Pulmonary artery endothelial cell (primary cell): ENCODE results near the gene TRIM41. TPM values are rescaled to one million over a fixed set of nuclear protein-coding genes. Genes with fewer than 3 reads are reported as not detected.
"Not testable (repeated sequence)": the region's sequence is repeated elsewhere in the genome, so short reads cannot be mapped to it uniquely, and the experiment has no call there.

Experiments
- DNase-seq: peaks from one replicate; pipeline ENCODE4 v3.0.0-alpha.2; 2011; ENCODE audit warnings: low read depth, low spot score
- total RNA-seq: library from RNA; depleted of rRNA; stranded (reverse); fragments of >200 nt; gene quantifications from 2 replicates; pipeline ENCODE4 v1.2.3, GENCODE V29; 2014

Gene TRIM41
- total RNA-seq, 1 donor from 2014 or later, result 10.9 TPM

GRCh38 chr5:181192337-181193046, 30.6 kb upstream of the TRIM41 start:
- no peak for DNase-seq

GRCh38 chr5:181193656-181194055, 29.4 kb upstream of the TRIM41 start:
- no peak for DNase-seq

- DNase-seq, result no peak
Measured at GRCh38 chr5:181194489-181195248, 28.4 kb upstream of the TRIM41 start.

- no peak for DNase-seq
Measured at GRCh38 chr5:181195249-181195761, 27.8 kb upstream of the TRIM41 start.

- no peak for DNase-seq
Measured at GRCh38 chr5:181197326-181197951, 25.6 kb upstream of the TRIM41 start.

GRCh38 chr5:181198106-181198685, 24.9 kb upstream of the TRIM41 start:
- no peak for DNase-seq

- no peak for DNase-seq
Measured at GRCh38 chr5:181198905-181199519, 24.1 kb upstream of the TRIM41 start.

GRCh38 chr5:181199881-181200638, 23.0 kb upstream of the TRIM41 start:
- no peak for DNase-seq

- no peak for DNase-seq
Measured at GRCh38 chr5:181200816-181201215, 22.3 kb upstream of the TRIM41 start.

- DNase-seq, result no peak
Measured at GRCh38 chr5:181203093-181203711, 19.9 kb upstream of the TRIM41 start.

- no peak for DNase-seq
Measured at GRCh38 chr5:181203777-181204112, 19.3 kb upstream of the TRIM41 start.

GRCh38 chr5:181204113-181204825, 18.8 kb upstream of the TRIM41 start:
- DNase-seq, result no peak

GRCh38 chr5:181204826-181205760, 18.0 kb upstream of the TRIM41 start, which contains the start of gene TRIM7:
Gene TRIM7 (minus strand): TSS chr5:181205196. CDS start chr5:181205110, 86 bp downstream.
- no peak for DNase-seq

GRCh38 chr5:181205761-181206649, 17.1 kb upstream of the TRIM41 start:
- DNase-seq, result no peak

- no peak for DNase-seq
Measured at GRCh38 chr5:181207214-181207959, 15.7 kb upstream of the TRIM41 start.

GRCh38 chr5:181207960-181208253, 15.2 kb upstream of the TRIM41 start:
- no peak for DNase-seq

- DNase-seq, result not testable (repeated sequence)
Measured at GRCh38 chr5:181209006-181209405, 14.1 kb upstream of the TRIM41 start.
